Astrocyte (in vitro differentiated cells and primary cell): ENCODE data around the gene FGF19. TPM values are rescaled to one million over a fixed set of nuclear protein-coding genes. Genes with fewer than 3 reads are reported as not detected.

ENCODE experiments used
- DNase-seq: peaks from one replicate; pipeline ENCODE4 v3.0.0-alpha.2; 2010; ENCODE audit warnings: low read depth
- FAIRE-seq: peaks from 2 replicates; lab custom pipeline; 2011; peaks lifted over from hg19 to GRCh38; lab: Jason Lieb, UNC
- H2AFZ ChIP-seq: 2 replicates; pipeline ENCODE4 v1.6.0; 2012; ENCODE audit warnings: low read depth, low read length, inconsistent platforms
- H3K27ac ChIP-seq: 2 replicates; pipeline ENCODE4 v1.5.1; 2011; ENCODE audit warnings: low read depth, low read length, inconsistent platforms
- H3K27me3 ChIP-seq: 2 replicates; pipeline ENCODE4 v1.6.0; 2011; ENCODE audit warnings: low read length, inconsistent platforms; ENCODE audit not compliant: insufficient read depth
- H3K36me3 ChIP-seq: 2 replicates; pipeline ENCODE4 v1.5.1; 2011; ENCODE audit warnings: low read length, inconsistent platforms; ENCODE audit not compliant: insufficient read depth
- H3K4me1 ChIP-seq: 2 replicates; pipeline ENCODE4 v1.5.1; 2011; ENCODE audit warnings: low read length, inconsistent platforms; ENCODE audit not compliant: insufficient read depth
- H3K4me2 ChIP-seq: 2 replicates; pipeline ENCODE4 v1.6.0; 2012; ENCODE audit warnings: low read length, inconsistent platforms
- H3K4me3 ChIP-seq: 2 replicates; pipeline ENCODE4 v1.5.1; 2011; ENCODE audit warnings: low read depth, mild to moderate bottlenecking, low read length, inconsistent platforms; ENCODE audit not compliant: insufficient read depth
- H3K79me2 ChIP-seq: 2 replicates; pipeline ENCODE4 v1.6.0; 2012; ENCODE audit warnings: mild to moderate bottlenecking, low read length, inconsistent platforms; ENCODE audit not compliant: insufficient read depth
- H3K9ac ChIP-seq: 2 replicates; pipeline ENCODE4 v1.6.0; 2012; ENCODE audit warnings: mild to moderate bottlenecking, low read length, inconsistent platforms
- H3K9me3 ChIP-seq: 2 replicates; pipeline ENCODE4 v1.5.1; 2012; ENCODE audit warnings: low read depth, mild to moderate bottlenecking, low read length, inconsistent platforms; ENCODE audit not compliant: insufficient read depth
- H4K20me1 ChIP-seq: 2 replicates; pipeline ENCODE4 v1.6.0; 2012; ENCODE audit warnings: low read length, inconsistent platforms; ENCODE audit not compliant: insufficient read depth
- H3K27ac Mint-ChIP-seq: one replicate; pipeline ENCODE4 v1.8.0; 2021; ENCODE audit warnings: mild to moderate bottlenecking, mixed read lengths; ENCODE audit not compliant: unreplicated experiment
- H3K27me3 Mint-ChIP-seq: one replicate; pipeline ENCODE4 v1.8.0; 2021; ENCODE audit warnings: low read depth, mixed read lengths; ENCODE audit not compliant: unreplicated experiment
- H3K36me3 Mint-ChIP-seq: one replicate; pipeline ENCODE4 v1.8.0; 2021; ENCODE audit warnings: low read depth, mixed read lengths; ENCODE audit not compliant: unreplicated experiment
- H3K4me1 Mint-ChIP-seq: one replicate; pipeline ENCODE4 v1.8.0; 2021; ENCODE audit warnings: low read depth, mixed read lengths; ENCODE audit not compliant: unreplicated experiment
- H3K4me3 Mint-ChIP-seq: one replicate; pipeline ENCODE4 v1.8.0; 2021; ENCODE audit warnings: mild to moderate bottlenecking, moderate library complexity, mixed read lengths; ENCODE audit not compliant: unreplicated experiment
- H3K9me3 Mint-ChIP-seq: one replicate; pipeline ENCODE4 v1.8.0; 2021; ENCODE audit warnings: mild to moderate bottlenecking, mixed read lengths; ENCODE audit not compliant: unreplicated experiment
- CTCF ChIP-seq: IDR thresholded peaks from 2 replicates; pipeline ENCODE4 v1.5.1; 2011; ENCODE audit warnings: low read depth, mild to moderate bottlenecking, inconsistent platforms, low read length, moderate library complexity; ENCODE audit not compliant: insufficient read depth
- EZH2 ChIP-seq: IDR thresholded peaks from 2 replicates; pipeline ENCODE4 v1.6.1; 2012; ENCODE audit warnings: mild to moderate bottlenecking, low read length, inconsistent platforms; ENCODE audit not compliant: insufficient read depth
- total RNA-seq: library from RNA; stranded (reverse); gene quantifications from 2 replicates; pipeline ENCODE4 v1.2.1, GENCODE V29; 2021

The FGF19 gene
- total RNA-seq, 1 donor from 2014 or later: not detected

DNA sequence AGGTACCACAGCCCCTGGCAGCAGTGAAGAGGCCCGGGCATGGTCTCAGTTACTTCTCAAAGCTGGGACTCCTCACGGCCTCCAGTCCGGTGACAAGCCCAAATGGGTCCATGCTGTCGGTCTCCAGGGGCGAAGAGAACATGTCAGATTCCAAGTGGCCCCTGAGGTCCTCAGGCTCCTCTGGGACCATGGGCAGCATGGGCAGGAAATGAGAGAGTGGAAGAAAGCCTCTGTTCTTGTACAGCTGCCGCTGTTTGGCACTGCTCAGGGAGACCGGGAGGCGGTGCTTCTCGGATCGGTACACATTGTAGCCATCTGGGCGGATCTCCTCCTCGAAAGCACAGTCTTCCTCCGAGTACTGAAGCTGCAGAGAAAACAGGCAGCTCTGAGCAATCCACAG lies 4.6 kb downstream of the FGF19 start:
- no peak overlapping the region for H3K4me3 Mint-ChIP-seq
- no peak overlapping the region for H3K27ac Mint-ChIP-seq
- Histone ChIP-seq H3K27me3 (peaks cover 37% of the 10 kb centered on the region), H3K4me1 (peaks cover 4% of the 10 kb centered on the region), H3K9ac (no peak overlapping the region), H3K79me2 (no peaks in the 10 kb centered on the region), H3K4me2 (no peak overlapping the region), H3K36me3 (no peaks in the 10 kb centered on the region), H4K20me1 (no peaks in the 10 kb centered on the region), H3K4me3 (no peak overlapping the region), H3K27ac (no peak overlapping the region), H2AFZ (no peak overlapping the region), H3K9me3 (no peaks in the 10 kb centered on the region)
- H3K9me3 Mint-ChIP-seq: no peaks in the 10 kb centered on the region
- TF ChIP-seq CTCF (no peak), EZH2 (no peak)
- H3K27me3 Mint-ChIP-seq: peaks cover 47% of the 10 kb centered on the region
- DNase-seq: no peak
- FAIRE-seq: no peak
- H3K4me1 Mint-ChIP-seq: peaks cover 7% of the 10 kb centered on the region
- no peaks in the 10 kb centered on the region for H3K36me3 Mint-ChIP-seq

DNA sequence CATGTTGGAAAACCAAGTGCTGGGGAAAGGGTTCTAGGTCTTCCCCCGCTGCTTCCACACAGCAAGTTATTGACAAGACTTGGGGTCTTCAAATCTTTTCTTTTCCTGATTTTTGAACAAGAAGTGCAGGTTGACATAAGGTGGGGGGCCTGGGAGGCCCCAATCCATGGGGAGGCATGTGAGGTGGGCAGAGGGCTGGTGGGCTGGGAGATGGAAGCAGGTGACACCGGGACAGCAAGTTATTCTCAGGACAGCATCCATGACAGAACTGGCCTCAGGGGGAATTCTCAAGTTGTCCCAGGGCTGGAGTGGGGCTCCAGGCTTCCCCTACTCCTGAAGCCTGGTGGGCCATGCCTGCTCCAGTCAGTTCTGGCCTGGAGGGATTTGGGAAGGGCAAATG lies 5.5 kb downstream of the FGF19 start:
- Mint-ChIP-seq H3K27me3 (peaks cover 50% of the 10 kb centered on the region), H3K27ac (no peak overlapping the region)
- FAIRE-seq: no peak

More for the DNA sequence above, 5.5 kb downstream of the FGF19 start:
- Histone ChIP-seq H3K36me3 (no peaks in the 10 kb centered on the region), H3K4me2 (no peak overlapping the region), H2AFZ (no peak overlapping the region), H3K27me3 (peaks cover 37% of the 10 kb centered on the region), H3K9ac (no peak overlapping the region), H4K20me1 (no peaks in the 10 kb centered on the region), H3K79me2 (no peaks in the 10 kb centered on the region), H3K4me3 (no peak overlapping the region), H3K9me3 (no peaks in the 10 kb centered on the region), H3K27ac (no peak overlapping the region), H3K4me1 (peaks cover 4% of the 10 kb centered on the region)
- no peak for DNase-seq
- Mint-ChIP-seq H3K4me3 (no peak overlapping the region), H3K4me1 (peaks cover 7% of the 10 kb centered on the region), H3K9me3 (no peaks in the 10 kb centered on the region), H3K36me3 (no peaks in the 10 kb centered on the region)
- TF ChIP-seq CTCF (no peak), EZH2 (no peak)
